Vagina (tissue), 2 donors: Measurements from ENCODE around the gene RAB40C. TPM values are rescaled to one million over a fixed set of nuclear protein-coding genes. Genes with fewer than 3 reads are reported as not detected.

Experiments used
- DNase-seq, 2 donors: peaks; one replicate each; pipeline ENCODE4 v3.0.0-alpha.2; 2017; ENCODE audit errors: extremely low spot score in 2 of 2
- H3K27ac ChIP-seq: fragments of 200-600 bp; sonication (generic); one replicate; pipeline ENCODE4 v1.5.1; 2019
- H3K27me3 ChIP-seq: fragments of 200-600 bp; sonication (generic); one replicate; pipeline ENCODE4 v1.5.1; 2019
- H3K36me3 ChIP-seq, 2 donors: fragments of 200-600 bp; sonication (generic); one replicate each; pipeline ENCODE4 v1.5.1; 2017 to 2019
- H3K4me1 ChIP-seq: fragments of 200-600 bp; sonication (generic); one replicate; pipeline ENCODE4 v1.5.1; 2019
- H3K4me3 ChIP-seq, 2 donors: fragments of 200-600 bp; sonication (generic); 1 replicate in 1 of 2; 2 replicates in 1 of 2; pipeline ENCODE4 v1.5.1; 2016 to 2019
- H3K9me3 ChIP-seq: fragments of 200-600 bp; sonication (generic); one replicate; pipeline ENCODE4 v1.5.1; 2019
- CTCF ChIP-seq, 3 experiments: fragments of 450-650 bp in 2 of 3; fragments of 200-600 bp in 1 of 3; sonication (generic) in 1 of 3; IDR thresholded peaks; one replicate each; pipeline ENCODE4 v1.5.1; 2017 to 2019; ENCODE audit warnings: antibody characterized with exemption in 3 of 3, mild to moderate bottlenecking in 2 of 3, moderate library complexity in 2 of 3
- POLR2A ChIP-seq, 2 donors: fragments of 450-650 bp; IDR thresholded peaks; one replicate each; pipeline ENCODE4 v1.6.1; 2017; ENCODE audit warnings: antibody characterized with exemption in 2 of 2, mild to moderate bottlenecking in 2 of 2, moderate library complexity in 2 of 2
- POLR2AphosphoS5 ChIP-seq, 2 donors: sonication (generic); formaldehyde crosslinking; IDR thresholded peaks; one replicate each; pipeline ENCODE4 v1.9.0; 2017; ENCODE audit warnings: antibody characterized with exemption in 2 of 2, mild to moderate bottlenecking in 2 of 2, low read depth in 1 of 2; ENCODE audit not compliant: insufficient read depth in 1 of 2
- intact Hi-C: fragments of 100-400 bp; cut with DNase I; formaldehyde crosslinking; loops from one replicate; pipeline ENCODE4 v1.15.1; 2023
- total RNA-seq: library from RNA; depleted of rRNA; stranded (reverse); fragments of >200 nt; gene quantifications from one replicate; pipeline ENCODE4 v1.2.3, GENCODE V29; 2016

Gene RAB40C
- total RNA-seq, 1 donor from 2014 or later: 41.3 TPM

- Histone ChIP-seq H3K27me3 (no peaks in the 10 kb centered on the region), H3K27ac (no peak overlapping the region), H3K4me3 (no peak overlapping the region), H3K9me3 (no peaks in the 10 kb centered on the region), H3K36me3 (peaks cover 0 to 6% of the 10 kb centered on the region in 2 donors), H3K4me1 (peaks cover 9% of the 10 kb centered on the region)
- TF ChIP-seq POLR2AphosphoS5 (IDR thresholded peaks at IDR 0.05; ENCODE audit: insufficient read depth in 1 of 2, low read depth in 1 of 2): no peak
- no peak for TF ChIP-seq CTCF (IDR thresholded peaks at IDR 0.05)
- TF ChIP-seq POLR2A (IDR thresholded peaks at IDR 0.05): no peak
- no peak for DNase-seq
- intact Hi-C loops: no loop called here
Observed at GRCh38 chr16:580141-580945, 9.5 kb upstream of the RAB40C start.

DNA sequence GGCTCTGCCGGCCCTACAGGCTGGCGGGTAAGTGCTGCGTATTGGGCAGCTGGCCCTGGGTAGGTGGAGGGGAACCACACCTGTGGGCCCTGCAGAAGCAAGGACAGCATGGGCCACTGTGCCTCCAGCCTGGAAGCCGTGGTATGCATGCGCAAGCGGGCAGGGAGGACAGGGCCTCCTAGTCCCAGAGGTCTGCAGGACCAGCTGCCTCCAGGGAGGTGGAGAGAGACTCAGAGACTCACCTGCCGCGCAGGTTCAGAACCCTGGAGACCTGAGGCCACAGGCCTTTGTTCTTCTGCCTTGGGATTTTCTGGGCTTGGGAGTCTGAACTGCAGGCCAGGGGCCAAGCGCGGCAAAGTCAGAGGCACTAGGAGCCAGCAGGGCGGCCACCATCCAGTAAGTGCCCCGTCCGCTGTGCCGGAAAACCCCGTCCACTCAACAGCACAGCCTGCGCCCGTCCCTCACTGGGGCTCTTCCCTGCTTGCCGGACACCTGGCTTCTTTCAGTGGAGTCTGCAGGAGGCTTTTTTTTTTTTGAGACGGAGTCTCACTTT, 8.8 kb upstream of the RAB40C start:
- no peak for DNase-seq
- no peak overlapping the region for H3K4me3 ChIP-seq
- no peaks in the 10 kb centered on the region for H3K36me3 ChIP-seq
- peaks cover 9% of the 10 kb centered on the region for H3K4me1 ChIP-seq
- no peaks in the 10 kb centered on the region for H3K27me3 ChIP-seq
- no peaks in the 10 kb centered on the region for H3K9me3 ChIP-seq
- no peak for TF ChIP-seq POLR2A (IDR thresholded peaks at IDR 0.05)
- TF ChIP-seq POLR2AphosphoS5 (IDR thresholded peaks at IDR 0.05; ENCODE audit: insufficient read depth in 1 of 2, low read depth in 1 of 2): no peak
- TF ChIP-seq CTCF (IDR thresholded peaks at IDR 0.05): no peak
- no peak overlapping the region for H3K27ac ChIP-seq
- intact Hi-C loops: no loop called here

DNA sequence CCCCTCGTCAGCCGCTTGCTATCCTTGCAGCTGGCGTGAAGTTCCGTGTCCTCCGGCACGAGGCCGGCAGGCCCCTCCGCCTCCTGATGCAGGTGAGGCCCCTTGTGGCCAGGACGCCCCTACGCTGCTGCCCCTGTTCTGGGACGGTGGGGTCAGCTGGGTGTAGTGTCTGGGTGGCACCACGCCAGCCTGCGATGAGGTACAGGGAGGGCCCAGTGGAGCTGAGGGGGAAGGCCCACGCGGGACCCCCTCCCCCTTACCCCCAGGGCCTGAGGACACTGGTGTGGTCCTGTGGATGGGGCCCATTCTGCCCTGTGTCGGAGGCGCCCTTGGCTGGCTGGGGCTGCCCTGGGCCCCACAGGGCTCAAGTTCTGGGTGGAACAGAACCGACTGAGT, 7.7 kb upstream of the RAB40C start:
- Histone ChIP-seq H3K36me3 (no peaks in the 10 kb centered on the region), H3K27me3 (no peaks in the 10 kb centered on the region), H3K9me3 (no peaks in the 10 kb centered on the region), H3K4me3 (no peak overlapping the region), H3K4me1 (peaks cover 11% of the 10 kb centered on the region), H3K27ac (no peak overlapping the region)
- intact Hi-C loops: no loop called here
- DNase-seq: no peak
- TF ChIP-seq POLR2A (IDR thresholded peaks at IDR 0.05) (no peak), POLR2AphosphoS5 (IDR thresholded peaks at IDR 0.05; ENCODE audit: insufficient read depth in 1 of 2, low read depth in 1 of 2) (no peak)

DNA sequence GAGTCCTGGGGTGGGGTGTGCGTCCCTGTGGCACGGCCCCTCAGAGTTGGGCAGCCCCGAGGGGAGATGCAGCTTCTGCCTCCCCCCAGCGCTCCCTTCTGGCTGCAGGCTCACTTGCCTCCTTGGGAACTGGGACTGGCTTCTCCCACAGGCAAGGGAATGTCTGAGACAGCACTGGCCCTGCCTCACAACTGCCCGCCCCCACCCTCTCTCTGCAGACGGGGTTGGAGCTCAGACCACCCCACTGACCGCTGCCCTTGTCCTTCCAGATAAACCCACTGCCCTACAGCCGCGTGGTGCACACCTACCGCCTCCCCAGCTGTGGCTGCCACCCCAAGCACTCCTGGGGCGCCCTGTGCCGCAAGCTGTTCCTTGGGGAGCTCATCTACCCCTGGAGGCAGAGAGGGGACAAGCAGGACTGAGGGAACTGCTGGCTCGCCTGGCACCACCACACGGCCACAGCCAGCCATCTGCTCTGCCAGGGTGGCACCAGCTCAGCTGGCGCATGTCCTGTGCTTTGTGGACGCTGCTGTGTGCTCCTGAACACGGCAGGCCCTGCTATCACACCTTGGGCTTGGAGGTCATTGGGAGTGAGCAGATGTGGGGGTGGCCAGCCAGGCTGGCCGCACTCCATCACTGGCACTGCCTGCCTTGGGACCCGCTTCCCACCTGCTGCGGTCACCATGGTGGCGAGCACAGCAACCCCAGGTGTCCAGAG, 7.1 kb upstream of the RAB40C start:
- Histone ChIP-seq H3K4me3 (no peak overlapping the region), H3K36me3 (no peaks in the 10 kb centered on the region), H3K4me1 (peaks cover 17% of the 10 kb centered on the region), H3K27ac (no peak overlapping the region), H3K27me3 (no peaks in the 10 kb centered on the region), H3K9me3 (no peaks in the 10 kb centered on the region)
- TF ChIP-seq POLR2AphosphoS5 (IDR thresholded peaks at IDR 0.05; ENCODE audit: insufficient read depth in 1 of 2, low read depth in 1 of 2) (no peak), CTCF (IDR thresholded peaks at IDR 0.05) (no peak), POLR2A (IDR thresholded peaks at IDR 0.05) (no peak)
- DNase-seq: no peak
- intact Hi-C loops: no loop called here

DNA sequence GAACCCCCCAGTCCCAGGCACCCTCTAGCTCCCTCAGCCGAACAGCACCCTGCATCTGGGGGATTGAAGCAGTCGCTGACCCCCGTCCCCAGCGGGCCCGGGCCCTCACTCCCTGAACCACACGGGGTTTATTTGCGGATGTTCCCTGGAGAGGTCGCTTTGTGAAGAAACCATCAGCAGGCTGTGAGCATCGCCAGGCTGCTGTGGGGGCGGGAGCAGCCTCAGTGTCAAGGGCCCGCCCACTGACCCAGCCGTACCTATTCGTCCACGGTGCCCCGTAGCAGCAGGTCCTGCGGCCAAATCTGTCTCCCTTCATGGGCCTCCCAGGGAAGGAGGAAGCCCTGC, 6.4 kb upstream of the RAB40C start:
- no peaks in the 10 kb centered on the region for H3K27me3 ChIP-seq
- H3K4me3 ChIP-seq: no peak overlapping the region
- intact Hi-C loops: no loop called here
- no peaks in the 10 kb centered on the region for H3K36me3 ChIP-seq
- no peak overlapping the region for H3K27ac ChIP-seq
- H3K9me3 ChIP-seq: no peaks in the 10 kb centered on the region
- H3K4me1 ChIP-seq: peaks cover 24% of the 10 kb centered on the region
- DNase-seq: no peak
- no peak for TF ChIP-seq CTCF (IDR thresholded peaks at IDR 0.05)
- no peak for TF ChIP-seq POLR2AphosphoS5 (IDR thresholded peaks at IDR 0.05; ENCODE audit: insufficient read depth in 1 of 2, low read depth in 1 of 2)
- no peak for TF ChIP-seq POLR2A (IDR thresholded peaks at IDR 0.05)
